IMR-90 (cell line): ENCODE results near the gene ZNF385B.

Experiments used
- CEBPB ChIP-seq: IDR thresholded peaks from 2 replicates; pipeline ENCODE4 v1.6.1; 2012; ENCODE audit warnings: low read depth, low read length, improper control_type of control experiment
- FOS ChIP-seq: fragments of 150-350 bp; IDR thresholded peaks from 2 replicates; pipeline ENCODE4 v1.6.1; 2016; ENCODE audit warnings: low read depth, low read length
- POLR2A ChIP-seq: IDR thresholded peaks from 2 replicates; pipeline ENCODE4 v1.6.1; 2012; ENCODE audit warnings: mild to moderate bottlenecking, low read depth, low read length
- RAD21 ChIP-seq: IDR thresholded peaks from 2 replicates; pipeline ENCODE4 v1.6.1; 2012; ENCODE audit warnings: low read length, improper control_type of control experiment
- RCOR1 ChIP-seq: IDR thresholded peaks from 2 replicates; pipeline ENCODE4 v1.6.1; 2012; ENCODE audit warnings: mild to moderate bottlenecking, low read length, improper control_type of control experiment; ENCODE audit not compliant: insufficient replicate concordance
- RFX5 ChIP-seq: IDR thresholded peaks from 2 replicates; pipeline ENCODE4 v1.8.0; 2012; ENCODE audit warnings: low read depth, mild to moderate bottlenecking, low read length, moderate library complexity
- SMC3 ChIP-seq: fragments of 150-350 bp; IDR thresholded peaks from 2 replicates; pipeline ENCODE4 v1.6.1; 2016; ENCODE audit warnings: low read depth, mild to moderate bottlenecking, antibody characterized with exemption, low read length, moderate library complexity
- TF ChIP-seq, protein P1 (sequence below): conservative IDR thresholded peaks from 2 replicates; pipeline ENCODE4 v1.5.1; 2012; ENCODE audit warnings: mild to moderate bottlenecking, low read depth, low read length, improper control_type of control experiment

DNA sequence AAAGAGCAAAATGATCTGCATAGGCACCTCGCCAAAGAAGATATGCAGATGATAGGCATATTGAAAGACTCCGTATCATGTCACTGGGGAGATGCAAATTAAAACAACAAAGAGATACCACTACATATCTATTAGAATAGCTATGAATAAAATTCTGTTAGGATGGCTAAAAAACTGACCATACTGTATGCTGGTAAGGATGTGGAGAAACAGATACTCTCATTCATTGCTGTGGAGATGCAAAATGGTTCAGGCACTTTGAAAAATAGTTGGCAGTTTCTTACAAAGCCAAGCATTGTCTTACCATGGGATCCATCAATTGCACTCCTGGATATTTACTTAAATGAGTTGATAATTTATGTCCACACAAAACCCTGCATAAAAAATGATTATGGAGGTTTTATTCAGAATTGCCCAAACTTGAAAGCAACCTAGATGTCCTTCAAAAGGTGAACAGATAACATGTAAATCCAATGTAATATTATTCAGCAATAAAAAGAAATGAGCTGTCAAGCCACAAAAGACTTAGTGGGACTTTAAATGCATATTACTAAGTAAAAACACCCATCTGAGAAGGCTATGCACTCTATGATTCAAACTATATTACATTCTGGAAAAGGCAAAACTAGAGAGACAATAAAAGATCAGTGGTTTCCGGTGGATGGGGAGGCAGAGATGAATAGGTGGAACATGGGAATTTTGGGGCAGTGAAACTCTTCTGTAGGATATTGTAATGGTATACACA, 31.2 kb downstream of the ZNF385B start:
- TF ChIP-seq, protein P1, sequence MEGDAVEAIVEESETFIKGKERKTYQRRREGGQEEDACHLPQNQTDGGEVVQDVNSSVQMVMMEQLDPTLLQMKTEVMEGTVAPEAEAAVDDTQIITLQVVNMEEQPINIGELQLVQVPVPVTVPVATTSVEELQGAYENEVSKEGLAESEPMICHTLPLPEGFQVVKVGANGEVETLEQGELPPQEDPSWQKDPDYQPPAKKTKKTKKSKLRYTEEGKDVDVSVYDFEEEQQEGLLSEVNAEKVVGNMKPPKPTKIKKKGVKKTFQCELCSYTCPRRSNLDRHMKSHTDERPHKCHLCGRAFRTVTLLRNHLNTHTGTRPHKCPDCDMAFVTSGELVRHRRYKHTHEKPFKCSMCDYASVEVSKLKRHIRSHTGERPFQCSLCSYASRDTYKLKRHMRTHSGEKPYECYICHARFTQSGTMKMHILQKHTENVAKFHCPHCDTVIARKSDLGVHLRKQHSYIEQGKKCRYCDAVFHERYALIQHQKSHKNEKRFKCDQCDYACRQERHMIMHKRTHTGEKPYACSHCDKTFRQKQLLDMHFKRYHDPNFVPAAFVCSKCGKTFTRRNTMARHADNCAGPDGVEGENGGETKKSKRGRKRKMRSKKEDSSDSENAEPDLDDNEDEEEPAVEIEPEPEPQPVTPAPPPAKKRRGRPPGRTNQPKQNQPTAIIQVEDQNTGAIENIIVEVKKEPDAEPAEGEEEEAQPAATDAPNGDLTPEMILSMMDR: no peak
- TF ChIP-seq POLR2A (no peak), RAD21 (no peak), CEBPB (no peak), RCOR1 (no peak), RFX5 (no peak), FOS (no peak), SMC3 (no peak)
